Measurements from ENCODE around the gene ADARB2. TPM values are rescaled to one million over a fixed set of nuclear protein-coding genes. Genes with fewer than 3 reads are reported as not detected.

The ADARB2 gene
- total RNA-seq, 4 donors from 2014 or later: 0.80 to 4.9 (median 2.3) TPM

DNA sequence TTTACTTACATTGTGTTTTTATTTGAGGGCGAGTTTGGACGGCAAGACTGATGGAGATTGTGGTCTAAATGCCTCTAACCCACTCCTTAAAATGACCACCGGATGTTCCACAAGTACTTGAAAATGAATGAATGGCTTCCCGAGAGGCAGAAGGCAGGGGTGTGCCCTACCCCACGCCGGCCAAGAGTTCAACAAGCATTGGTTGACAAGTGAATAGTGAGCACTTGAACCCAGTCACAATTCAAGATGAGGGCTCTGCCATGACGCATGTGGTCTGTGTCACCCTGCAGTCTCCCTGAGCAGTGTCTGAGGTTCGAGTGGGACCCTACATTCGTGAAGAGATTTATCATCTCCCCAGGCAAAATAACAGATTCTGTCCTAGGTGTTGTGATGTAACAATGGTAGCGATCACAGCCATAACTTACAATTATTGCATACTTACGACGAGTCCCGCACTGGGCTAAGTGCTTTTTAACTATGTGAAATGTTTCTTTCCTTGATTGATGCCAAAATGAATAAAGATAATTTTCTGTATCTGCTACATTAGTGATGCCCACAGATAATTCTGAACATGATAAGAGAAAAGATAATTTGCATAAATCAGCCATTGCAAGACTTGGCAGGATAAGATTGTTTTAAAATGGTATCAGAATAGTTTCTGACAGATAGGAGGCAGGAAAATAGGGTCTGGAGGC, 375.8 kb downstream of the ADARB2 start:
- H3K4me3 ChIP-seq: no peak overlapping the region
- H3K9me3 ChIP-seq: no peaks in the 10 kb centered on the region
- no peak overlapping the region for H3K27ac ChIP-seq
- TF ChIP-seq, protein P1, sequence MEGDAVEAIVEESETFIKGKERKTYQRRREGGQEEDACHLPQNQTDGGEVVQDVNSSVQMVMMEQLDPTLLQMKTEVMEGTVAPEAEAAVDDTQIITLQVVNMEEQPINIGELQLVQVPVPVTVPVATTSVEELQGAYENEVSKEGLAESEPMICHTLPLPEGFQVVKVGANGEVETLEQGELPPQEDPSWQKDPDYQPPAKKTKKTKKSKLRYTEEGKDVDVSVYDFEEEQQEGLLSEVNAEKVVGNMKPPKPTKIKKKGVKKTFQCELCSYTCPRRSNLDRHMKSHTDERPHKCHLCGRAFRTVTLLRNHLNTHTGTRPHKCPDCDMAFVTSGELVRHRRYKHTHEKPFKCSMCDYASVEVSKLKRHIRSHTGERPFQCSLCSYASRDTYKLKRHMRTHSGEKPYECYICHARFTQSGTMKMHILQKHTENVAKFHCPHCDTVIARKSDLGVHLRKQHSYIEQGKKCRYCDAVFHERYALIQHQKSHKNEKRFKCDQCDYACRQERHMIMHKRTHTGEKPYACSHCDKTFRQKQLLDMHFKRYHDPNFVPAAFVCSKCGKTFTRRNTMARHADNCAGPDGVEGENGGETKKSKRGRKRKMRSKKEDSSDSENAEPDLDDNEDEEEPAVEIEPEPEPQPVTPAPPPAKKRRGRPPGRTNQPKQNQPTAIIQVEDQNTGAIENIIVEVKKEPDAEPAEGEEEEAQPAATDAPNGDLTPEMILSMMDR (IDR thresholded peaks at IDR 0.05): no peak
- TF ChIP-seq POLR2AphosphoS5 (IDR thresholded peaks at IDR 0.05): no peak
- no peak for TF ChIP-seq EP300 (IDR thresholded peaks at IDR 0.05; ENCODE audit: low read depth)
- TF ChIP-seq POLR2A (IDR thresholded peaks at IDR 0.05): no peak
- peaks cover 0 to 3% (median 0%) of the 10 kb centered on the region in 4 donors for H3K4me1 ChIP-seq
- no peaks in the 10 kb centered on the region for H3K27me3 ChIP-seq
- no peak for DNase-seq
- WGBS, 2 donors (ENCODE audit: low coverage in 1 of 2): 85 to 87% methylated on average over 7 to 13 of the region's 13 CpGs
- no peaks in the 10 kb centered on the region for H3K36me3 ChIP-seq
- intact Hi-C loops (cut with DNase I; ENCODE audit: low total_unique reads): no loop called here
- in situ Hi-C loops (cut with MboI; ENCODE audit: low pct_ligation_motif_present in 1 of 4, low pct_unique_long_range_greater_than_20kb in 1 of 4, low sequenced_read_pairs in 3 of 4): no loop called here

DNA sequence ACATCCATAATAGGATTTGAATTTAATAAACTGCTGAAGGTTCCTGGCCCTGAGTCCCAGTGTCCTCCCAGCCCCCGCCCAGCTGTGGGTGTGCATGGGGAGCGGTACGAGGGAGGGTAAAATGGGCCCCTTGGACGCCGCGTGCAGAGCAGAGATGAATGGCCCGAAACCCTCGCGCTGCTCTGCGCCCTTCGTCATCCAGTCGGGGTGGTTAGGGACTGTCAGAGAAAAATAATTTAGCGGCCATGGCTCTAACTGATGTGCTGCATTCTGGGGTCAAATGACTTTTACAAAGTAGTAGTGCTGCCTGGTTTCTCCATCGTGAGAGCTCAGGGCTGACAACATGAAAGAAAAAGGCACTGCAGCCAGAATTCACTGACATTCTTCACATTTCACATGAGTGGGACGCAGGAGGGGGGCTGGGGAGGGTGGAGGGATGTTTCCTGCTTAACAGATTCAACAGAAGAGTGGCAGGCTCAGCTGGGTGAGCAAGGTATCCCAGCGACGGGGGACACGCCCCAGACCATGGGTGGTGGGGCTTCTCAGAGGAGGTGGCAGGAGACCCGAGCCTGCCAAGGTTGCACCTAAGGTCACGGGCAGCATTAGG, 376.7 kb downstream of the ADARB2 start:
- no peaks in the 10 kb centered on the region for H3K36me3 ChIP-seq
- in situ Hi-C loops (cut with MboI; ENCODE audit: low pct_ligation_motif_present in 1 of 4, low pct_unique_long_range_greater_than_20kb in 1 of 4, low sequenced_read_pairs in 3 of 4) (no loop called here), intact Hi-C loops (cut with DNase I; ENCODE audit: low total_unique reads) (no loop called here)
- H3K9me3 ChIP-seq: no peaks in the 10 kb centered on the region
- 30 to 62% methylated on average over 4 to 20 of the region's 20 CpGs for WGBS, 2 donors (ENCODE audit: low coverage in 1 of 2)
- no peak overlapping the region for H3K27ac ChIP-seq
- peaks cover 0 to 3% (median 0%) of the 10 kb centered on the region in 4 donors for H3K4me1 ChIP-seq
- DNase-seq: no peak
- no peaks in the 10 kb centered on the region for H3K27me3 ChIP-seq
- H3K4me3 ChIP-seq: no peak overlapping the region
- TF ChIP-seq POLR2AphosphoS5 (IDR thresholded peaks at IDR 0.05): no peak
- TF ChIP-seq, protein P1 (IDR thresholded peaks at IDR 0.05): no peak
- TF ChIP-seq POLR2A (IDR thresholded peaks at IDR 0.05): no peak
- no peak for TF ChIP-seq EP300 (IDR thresholded peaks at IDR 0.05; ENCODE audit: low read depth)

DNA sequence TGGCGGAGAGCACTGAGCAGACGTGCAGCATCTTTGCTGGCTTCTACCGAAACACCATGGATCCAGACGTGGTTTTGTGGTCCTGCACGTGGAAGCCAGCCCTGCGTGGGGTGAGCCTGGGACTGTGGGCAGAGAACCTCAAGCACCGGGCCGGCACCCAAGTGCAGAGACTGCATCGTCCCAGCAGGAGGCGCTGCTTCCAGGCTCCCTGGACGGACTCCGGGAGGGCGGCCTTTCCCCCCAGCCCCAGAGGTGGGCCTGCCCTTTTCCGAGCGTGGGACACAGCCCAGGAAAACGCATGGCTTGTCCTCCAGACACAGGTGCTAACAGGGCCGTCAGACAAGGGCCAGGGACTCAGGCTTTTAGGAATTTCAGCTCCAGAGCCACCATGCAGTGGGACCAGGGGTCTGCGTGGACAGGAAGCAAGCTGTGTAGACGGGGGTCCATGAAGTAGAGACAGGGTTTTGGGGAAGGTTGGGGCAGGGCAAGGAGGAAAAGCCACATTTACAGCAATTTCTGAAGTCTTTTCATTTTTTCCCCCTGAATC, 377.2 kb downstream of the ADARB2 start:
- no peak for TF ChIP-seq POLR2A (IDR thresholded peaks at IDR 0.05)
- no peak for TF ChIP-seq EP300 (IDR thresholded peaks at IDR 0.05; ENCODE audit: low read depth)
- TF ChIP-seq POLR2AphosphoS5 (IDR thresholded peaks at IDR 0.05): no peak
- TF ChIP-seq, protein P1 (IDR thresholded peaks at IDR 0.05): no peak
- no peaks in the 10 kb centered on the region for H3K36me3 ChIP-seq
- in situ Hi-C loops (cut with MboI; ENCODE audit: low pct_ligation_motif_present in 1 of 4, low pct_unique_long_range_greater_than_20kb in 1 of 4, low sequenced_read_pairs in 3 of 4) (no loop called here), intact Hi-C loops (cut with DNase I; ENCODE audit: low total_unique reads) (no loop called here)
- H3K4me1 ChIP-seq: peaks cover 0 to 3% (median 0%) of the 10 kb centered on the region in 4 donors
- no peak for DNase-seq
- H3K4me3 ChIP-seq: no peak overlapping the region
- H3K27me3 ChIP-seq: no peaks in the 10 kb centered on the region
- H3K9me3 ChIP-seq: no peaks in the 10 kb centered on the region
- H3K27ac ChIP-seq: no peak overlapping the region
- 67 to 75% methylated on average over 3 to 19 of the region's 19 CpGs for WGBS, 2 donors (ENCODE audit: low coverage in 1 of 2)

DNA sequence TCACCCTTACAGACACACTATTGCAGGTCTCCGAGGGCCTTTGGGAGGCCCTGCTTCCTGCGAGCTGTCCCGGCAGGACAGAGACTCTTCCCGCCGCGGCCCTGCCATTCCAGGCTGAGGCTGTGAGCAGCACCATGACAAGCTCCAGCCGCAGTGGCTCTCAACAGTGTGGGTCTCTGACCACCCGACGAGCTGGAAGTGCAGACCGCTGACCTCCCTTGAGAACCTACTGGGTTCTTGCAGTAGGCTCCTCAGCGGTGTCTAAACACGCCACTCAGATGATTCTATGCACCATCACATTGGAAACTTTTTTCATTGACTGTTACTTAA, 377.7 kb downstream of the ADARB2 start:
- no peak overlapping the region for H3K4me3 ChIP-seq
- no peaks in the 10 kb centered on the region for H3K36me3 ChIP-seq
- TF ChIP-seq POLR2A (IDR thresholded peaks at IDR 0.05): no peak
- no peak for TF ChIP-seq EP300 (IDR thresholded peaks at IDR 0.05; ENCODE audit: low read depth)
- no peak for TF ChIP-seq POLR2AphosphoS5 (IDR thresholded peaks at IDR 0.05)
- TF ChIP-seq, protein P1 (IDR thresholded peaks at IDR 0.05): no peak
- no peaks in the 10 kb centered on the region for H3K9me3 ChIP-seq
- WGBS, 2 donors (ENCODE audit: low coverage in 1 of 2): 93% methylated on average over 12 of the region's 12 CpGs; no CpG with 5 or more reads in 1 of the 2 donors
- in situ Hi-C loops (cut with MboI; ENCODE audit: low pct_ligation_motif_present in 1 of 4, low pct_unique_long_range_greater_than_20kb in 1 of 4, low sequenced_read_pairs in 3 of 4): no loop called here
- no peak overlapping the region for H3K27ac ChIP-seq
- no peaks in the 10 kb centered on the region for H3K27me3 ChIP-seq
- intact Hi-C loops (cut with DNase I; ENCODE audit: low total_unique reads): no loop called here
- DNase-seq: no peak
- H3K4me1 ChIP-seq: peaks cover 0 to 3% (median 0%) of the 10 kb centered on the region in 4 donors
